ENCODE results near the gene NR3C2.
"Not testable (repeated sequence)": the region's sequence is repeated elsewhere in the genome, so short reads cannot be mapped to it uniquely, and the experiment has no call there.

Gene NR3C2

GRCh38 chr4:148224476-148224875, 217.7 kb downstream of the NR3C2 start:
- FAIRE-seq (no peak), DNase-seq (ENCODE audit: low spot score) (no peak)

GRCh38 chr4:148222991-148223660, 219.1 kb downstream of the NR3C2 start:
- FAIRE-seq (no peak), DNase-seq (ENCODE audit: low spot score) (no peak)

GRCh38 chr4:148216866-148217814, 225.1 kb downstream of the NR3C2 start:
- DNase-seq (ENCODE audit: low spot score) = no peak

GRCh38 chr4:148216321-148216720, 225.9 kb downstream of the NR3C2 start:
- FAIRE-seq (no peak), DNase-seq (ENCODE audit: low spot score) (no peak)

More at GRCh38 chr4:148216866-148217814, 225.1 kb downstream of the NR3C2 start:
- FAIRE-seq = no peak

GRCh38 chr4:148215202-148215601, 227.0 kb downstream of the NR3C2 start:
- DNase-seq (ENCODE audit: low spot score) = no peak
- FAIRE-seq = no peak

GRCh38 chr4:148214529-148215166, 227.6 kb downstream of the NR3C2 start:
- FAIRE-seq = no peak

GRCh38 chr4:148211533-148211932, 230.7 kb downstream of the NR3C2 start:
- FAIRE-seq (no peak), DNase-seq (ENCODE audit: low spot score) (no peak)

More at GRCh38 chr4:148214529-148215166, 227.6 kb downstream of the NR3C2 start:
- DNase-seq (ENCODE audit: low spot score) = no peak

GRCh38 chr4:148210661-148211060, 231.6 kb downstream of the NR3C2 start:
- no peak for FAIRE-seq
- no peak for DNase-seq (ENCODE audit: low spot score)

- FAIRE-seq (no peak), DNase-seq (ENCODE audit: low spot score) (no peak)
These were observed 235.1 kb downstream of the NR3C2 start for GRCh38 chr4:148207068-148207467.

GRCh38 chr4:148205476-148205875, 236.7 kb downstream of the NR3C2 start:
- no peak for DNase-seq (ENCODE audit: low spot score)
- FAIRE-seq = no peak

- DNase-seq (ENCODE audit: low spot score) = no peak
- FAIRE-seq = no peak
These were observed 237.3 kb downstream of the NR3C2 start for GRCh38 chr4:148204892-148205291.

- no peak for FAIRE-seq
These were observed 238.0 kb downstream of the NR3C2 start for GRCh38 chr4:148204171-148204570.

GRCh38 chr4:148203056-148203898, 238.9 kb downstream of the NR3C2 start:
- FAIRE-seq = no peak
- DNase-seq (ENCODE audit: low spot score) = no peak

More at GRCh38 chr4:148204171-148204570, 238.0 kb downstream of the NR3C2 start:
- DNase-seq (ENCODE audit: low spot score) = no peak

- FAIRE-seq = no peak
These were observed 241.3 kb downstream of the NR3C2 start for GRCh38 chr4:148200960-148201359.

GRCh38 chr4:148196164-148196563, 246.1 kb downstream of the NR3C2 start:
- no peak for DNase-seq (ENCODE audit: low spot score)
- FAIRE-seq = no peak

More at GRCh38 chr4:148200960-148201359, 241.3 kb downstream of the NR3C2 start:
- DNase-seq (ENCODE audit: low spot score) = no peak

- no peak for DNase-seq (ENCODE audit: low spot score)
- no peak for FAIRE-seq
These were observed 249.7 kb downstream of the NR3C2 start for GRCh38 chr4:148192526-148192925.

GRCh38 chr4:148187454-148188222, 254.6 kb downstream of the NR3C2 start:
- FAIRE-seq; DNase-seq (ENCODE audit: low spot score): not testable (repeated sequence)

- FAIRE-seq (no peak), DNase-seq (ENCODE audit: low spot score) (no peak)
These were observed 257.3 kb downstream of the NR3C2 start for GRCh38 chr4:148184922-148185321.

- FAIRE-seq (no peak), DNase-seq (ENCODE audit: low spot score) (no peak)
These were observed 259.8 kb downstream of the NR3C2 start for GRCh38 chr4:148182230-148182911.
